WTC11 (cell line): Measurements from ENCODE around the gene NPW. TPM values are rescaled to one million over a fixed set of nuclear protein-coding genes. Genes with fewer than 3 reads are reported as not detected.

ENCODE experiments used
- ATAC-seq: fragments of 200-7000 bp; cut with Tn5 transposase; 2 replicates; pipeline ENCODE4 v1.10.0; 2021; ENCODE audit warnings: mild to moderate bottlenecking, moderate library complexity
- CTCF ChIA-PET: fragments of 300-600 bp; sonication (Branson Sonifier 250); formaldehyde crosslinking; loops from one replicate; lab custom pipeline; 2021; ENCODE audit warnings: antibody characterized with exemption; lab: Charles Lee
- POLR2A ChIA-PET: fragments of 350-600 bp; sonication (Branson Sonifier 250); formaldehyde crosslinking; loops from one replicate; lab custom pipeline; 2021; ENCODE audit warnings: antibody characterized with exemption; lab: Charles Lee
- DNase-seq: peaks from one replicate; pipeline ENCODE4 v3.0.0; 2021; ENCODE audit warnings: low spot score
- H3K27ac Mint-ChIP-seq: 2 replicates; pipeline ENCODE4 v1.8.0; 2021; ENCODE audit warnings: mixed read lengths
- H3K27me3 Mint-ChIP-seq: 2 replicates; pipeline ENCODE4 v1.8.0; 2021; ENCODE audit warnings: low read depth, mild to moderate bottlenecking, moderate library complexity, mixed read lengths
- H3K36me3 Mint-ChIP-seq: 2 replicates; pipeline ENCODE4 v1.8.0; 2021; ENCODE audit warnings: mixed read lengths
- H3K4me1 Mint-ChIP-seq: 2 replicates; pipeline ENCODE4 v1.8.0; 2022; ENCODE audit warnings: mixed read lengths
- H3K4me3 Mint-ChIP-seq: 2 replicates; pipeline ENCODE4 v1.8.0; 2021; ENCODE audit warnings: mild to moderate bottlenecking, moderate library complexity, mixed read lengths
- H3K9me3 Mint-ChIP-seq: 2 replicates; pipeline ENCODE4 v1.8.0; 2021; ENCODE audit warnings: mixed read lengths
- ATF1 ChIP-seq: sonication (generic); formaldehyde crosslinking; IDR thresholded peaks from 2 replicates; pipeline ENCODE4 v1.8.1; 2023; ENCODE audit warnings: mild to moderate bottlenecking, moderate library complexity, missing genetic modification reagents
- ETV6 ChIP-seq: sonication (generic); formaldehyde crosslinking; IDR thresholded peaks from 2 replicates; pipeline ENCODE4 v1.8.1; 2022; ENCODE audit warnings: mild to moderate bottlenecking, missing genetic modification reagents
- FOXJ3 ChIP-seq: sonication (generic); formaldehyde crosslinking; IDR thresholded peaks from 2 replicates; pipeline ENCODE4 v1.9.0; 2021; ENCODE audit warnings: missing genetic modification reagents, mild to moderate bottlenecking, borderline replicate concordance
- FOXK1 ChIP-seq: sonication (generic); formaldehyde crosslinking; IDR thresholded peaks from 2 replicates; pipeline ENCODE4 v1.8.0; 2022; ENCODE audit warnings: mild to moderate bottlenecking, moderate library complexity, missing genetic modification reagents
- FOXP1 ChIP-seq: sonication (generic); formaldehyde crosslinking; IDR thresholded peaks from 2 replicates; pipeline ENCODE4 v1.8.0; 2022; ENCODE audit warnings: missing genetic modification reagents, mild to moderate bottlenecking, moderate library complexity, borderline replicate concordance
- HMGA2 ChIP-seq: fragments of 250-450 bp; sonication (Bioruptor Pico); IDR thresholded peaks from 2 replicates; pipeline ENCODE4 v1.4.0; 2021; ENCODE audit warnings: mild to moderate bottlenecking, moderate library complexity
- JAZF1 ChIP-seq: fragments of 250-450 bp; sonication (Bioruptor Pico); IDR thresholded peaks from 2 replicates; pipeline ENCODE4 v1.9.0; 2021; ENCODE audit warnings: moderate library complexity, mild to moderate bottlenecking, inconsistent platforms
- JUN ChIP-seq: sonication (generic); formaldehyde crosslinking; IDR thresholded peaks from 2 replicates; pipeline ENCODE4 v1.8.0; 2023; ENCODE audit warnings: mild to moderate bottlenecking, missing genetic modification reagents
- MYBL2 ChIP-seq: sonication (generic); formaldehyde crosslinking; IDR thresholded peaks from 2 replicates; pipeline ENCODE4 v1.8.1; 2023; ENCODE audit warnings: mild to moderate bottlenecking, moderate library complexity, missing genetic modification reagents
- NFATC4 ChIP-seq: fragments of 250-450 bp; sonication (Bioruptor Pico); IDR thresholded peaks from 2 replicates; pipeline ENCODE4 v1.9.0; 2021; ENCODE audit warnings: mild to moderate bottlenecking
- SMAD3 ChIP-seq: sonication (generic); formaldehyde crosslinking; IDR thresholded peaks from 2 replicates; pipeline ENCODE4 v1.8.0; 2022; ENCODE audit warnings: missing genetic modification reagents, mild to moderate bottlenecking, borderline replicate concordance
- TEAD4 ChIP-seq: sonication (generic); formaldehyde crosslinking; IDR thresholded peaks from 2 replicates; pipeline ENCODE4 v1.8.0; 2022; ENCODE audit warnings: mild to moderate bottlenecking, missing genetic modification reagents
- ZNF232 ChIP-seq: sonication (generic); formaldehyde crosslinking; IDR thresholded peaks from 2 replicates; pipeline ENCODE4 v1.8.0; 2022; ENCODE audit warnings: mild to moderate bottlenecking, missing genetic modification reagents
- ZNF263 ChIP-seq: sonication (generic); formaldehyde crosslinking; IDR thresholded peaks from 2 replicates; pipeline ENCODE4 v1.8.1; 2022; ENCODE audit warnings: low read depth, mild to moderate bottlenecking, moderate library complexity, missing genetic modification reagents
- ZNF416 ChIP-seq: fragments of 250-450 bp; sonication (Bioruptor Pico); IDR thresholded peaks from 2 replicates; pipeline ENCODE4 v1.9.0; 2021; ENCODE audit warnings: mild to moderate bottlenecking, inconsistent platforms
- total RNA-seq: library from RNA; stranded (reverse); gene quantifications from 3 replicates; pipeline ENCODE4 v1.2.3, GENCODE V29; 2021
- TF ChIP-seq, protein P1 (sequence below): sonication (generic); formaldehyde crosslinking; IDR thresholded peaks from 2 replicates; pipeline ENCODE4 v1.8.0; 2023; ENCODE audit warnings: mild to moderate bottlenecking, missing genetic modification reagents
- TF ChIP-seq, protein P2 (sequence below): sonication (generic); formaldehyde crosslinking; IDR thresholded peaks from 2 replicates; pipeline ENCODE4 v1.8.0; 2022; ENCODE audit warnings: missing genetic modification reagents
- TF ChIP-seq, protein P3 (sequence below): sonication (generic); formaldehyde crosslinking; IDR thresholded peaks from 2 replicates; pipeline ENCODE4 v1.8.0; 2022; ENCODE audit warnings: mild to moderate bottlenecking, missing genetic modification reagents
- TF ChIP-seq, protein P4 (sequence below): sonication (generic); formaldehyde crosslinking; IDR thresholded peaks from 2 replicates; pipeline ENCODE4 v1.8.1; 2022; ENCODE audit warnings: missing genetic modification reagents, borderline replicate concordance
- TF ChIP-seq, protein P5 (sequence below): fragments of 250-450 bp; sonication (Bioruptor Pico); IDR thresholded peaks from 2 replicates; pipeline ENCODE4 v1.9.0; 2021; ENCODE audit warnings: mild to moderate bottlenecking
- TF ChIP-seq, protein P6 (sequence below): sonication (generic); formaldehyde crosslinking; IDR thresholded peaks from 2 replicates; pipeline ENCODE4 v1.8.1; 2023; ENCODE audit warnings: mild to moderate bottlenecking, missing genetic modification reagents
- TF ChIP-seq, protein P7 (sequence below): fragments of 250-450 bp; sonication (Bioruptor Pico); IDR thresholded peaks from 2 replicates; pipeline ENCODE4 v1.9.0; 2021; ENCODE audit warnings: mild to moderate bottlenecking, borderline replicate concordance

Gene NPW
- total RNA-seq, 1 experiment from 2014 or later: 15.2 TPM

DNA sequence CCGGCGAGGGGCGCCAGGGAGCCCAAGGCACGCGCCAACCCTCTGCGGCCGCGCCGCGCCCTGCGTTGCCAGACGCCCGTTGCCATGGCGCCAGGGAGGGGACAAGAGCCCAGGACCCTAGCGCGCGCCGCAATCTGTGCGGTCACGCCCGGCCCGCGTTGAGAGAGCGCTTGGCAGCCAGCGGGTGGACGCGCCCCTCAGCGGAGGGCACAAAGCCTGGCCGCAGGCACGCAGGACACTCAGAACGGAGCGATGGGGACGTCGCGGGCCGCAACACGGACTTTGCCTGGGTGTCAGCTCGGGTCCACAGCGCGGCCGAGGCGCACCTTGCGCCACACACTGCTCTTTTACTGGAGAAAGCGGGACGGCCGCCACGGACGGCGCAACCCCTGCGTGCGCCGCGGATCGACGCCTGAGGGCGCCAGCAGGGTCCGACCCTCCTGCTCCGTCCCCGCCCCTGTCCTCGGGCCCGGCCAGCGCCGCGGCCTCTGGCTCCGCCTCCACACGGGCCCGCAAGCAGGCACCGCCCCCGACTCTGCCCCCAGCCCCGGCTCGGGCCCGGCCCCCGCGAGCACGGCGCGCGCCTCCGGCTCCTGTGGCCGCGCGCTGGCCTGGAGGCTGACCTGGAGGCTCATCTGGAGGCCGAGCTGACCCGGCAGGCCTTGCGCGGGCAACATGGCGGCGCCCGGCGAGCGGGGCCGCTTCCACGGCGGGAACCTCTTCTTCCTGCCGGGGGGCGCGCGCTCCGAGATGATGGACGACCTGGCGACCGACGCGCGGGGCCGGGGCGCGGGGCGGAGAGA lies 35.8 kb upstream of the NPW start, which contains the start of gene GFER:
GFER (plus strand) TSS at position 650 of the 803 bp plus-strand sequence; CDS start at position 676, 26 bp downstream.
- H3K9me3 Mint-ChIP-seq: no peaks in the 10 kb centered on the region
- DNase-seq: peak; percentile 95
- ChIA-PET CTCF (interaction anchor here (0.5 to 1.8 kb wide), 7 partner anchors 9 to 201 kb away, joined by 3 to 11 read pairs (median 3); partner anchors contain the start of genes NUBP2 and SPSB3), POLR2A (interaction anchor here (0.5 to 1.3 kb wide), 2 partner anchors 172 to 175 kb away, joined by 3 to 4 read pairs; partner anchors contain the start of gene TRAF7)
- ATAC-seq: peak; percentile 78
- peaks cover 30% of the 10 kb centered on the region for H3K4me1 Mint-ChIP-seq
- H3K4me3 Mint-ChIP-seq: peak within 1 kb of the TSS; percentile 81
- peaks cover 42% of the 10 kb centered on the region for H3K27me3 Mint-ChIP-seq
- peak within 1 kb of the TSS; percentile 80 for H3K27ac Mint-ChIP-seq
- peaks cover 5% of the 10 kb centered on the region; the same call in 1 of the 2 replicates for H3K36me3 Mint-ChIP-seq
- TF ChIP-seq, protein P1, sequence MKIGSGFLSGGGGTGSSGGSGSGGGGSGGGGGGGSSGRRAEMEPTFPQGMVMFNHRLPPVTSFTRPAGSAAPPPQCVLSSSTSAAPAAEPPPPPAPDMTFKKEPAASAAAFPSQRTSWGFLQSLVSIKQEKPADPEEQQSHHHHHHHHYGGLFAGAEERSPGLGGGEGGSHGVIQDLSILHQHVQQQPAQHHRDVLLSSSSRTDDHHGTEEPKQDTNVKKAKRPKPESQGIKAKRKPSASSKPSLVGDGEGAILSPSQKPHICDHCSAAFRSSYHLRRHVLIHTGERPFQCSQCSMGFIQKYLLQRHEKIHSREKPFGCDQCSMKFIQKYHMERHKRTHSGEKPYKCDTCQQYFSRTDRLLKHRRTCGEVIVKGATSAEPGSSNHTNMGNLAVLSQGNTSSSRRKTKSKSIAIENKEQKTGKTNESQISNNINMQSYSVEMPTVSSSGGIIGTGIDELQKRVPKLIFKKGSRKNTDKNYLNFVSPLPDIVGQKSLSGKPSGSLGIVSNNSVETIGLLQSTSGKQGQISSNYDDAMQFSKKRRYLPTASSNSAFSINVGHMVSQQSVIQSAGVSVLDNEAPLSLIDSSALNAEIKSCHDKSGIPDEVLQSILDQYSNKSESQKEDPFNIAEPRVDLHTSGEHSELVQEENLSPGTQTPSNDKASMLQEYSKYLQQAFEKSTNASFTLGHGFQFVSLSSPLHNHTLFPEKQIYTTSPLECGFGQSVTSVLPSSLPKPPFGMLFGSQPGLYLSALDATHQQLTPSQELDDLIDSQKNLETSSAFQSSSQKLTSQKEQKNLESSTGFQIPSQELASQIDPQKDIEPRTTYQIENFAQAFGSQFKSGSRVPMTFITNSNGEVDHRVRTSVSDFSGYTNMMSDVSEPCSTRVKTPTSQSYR (CRISPR knock-in tag): no peak
- TF ChIP-seq ATF1 (CRISPR knock-in tag): no peak
- TF ChIP-seq SMAD3 (CRISPR knock-in tag): no peak
- TF ChIP-seq, protein P2, sequence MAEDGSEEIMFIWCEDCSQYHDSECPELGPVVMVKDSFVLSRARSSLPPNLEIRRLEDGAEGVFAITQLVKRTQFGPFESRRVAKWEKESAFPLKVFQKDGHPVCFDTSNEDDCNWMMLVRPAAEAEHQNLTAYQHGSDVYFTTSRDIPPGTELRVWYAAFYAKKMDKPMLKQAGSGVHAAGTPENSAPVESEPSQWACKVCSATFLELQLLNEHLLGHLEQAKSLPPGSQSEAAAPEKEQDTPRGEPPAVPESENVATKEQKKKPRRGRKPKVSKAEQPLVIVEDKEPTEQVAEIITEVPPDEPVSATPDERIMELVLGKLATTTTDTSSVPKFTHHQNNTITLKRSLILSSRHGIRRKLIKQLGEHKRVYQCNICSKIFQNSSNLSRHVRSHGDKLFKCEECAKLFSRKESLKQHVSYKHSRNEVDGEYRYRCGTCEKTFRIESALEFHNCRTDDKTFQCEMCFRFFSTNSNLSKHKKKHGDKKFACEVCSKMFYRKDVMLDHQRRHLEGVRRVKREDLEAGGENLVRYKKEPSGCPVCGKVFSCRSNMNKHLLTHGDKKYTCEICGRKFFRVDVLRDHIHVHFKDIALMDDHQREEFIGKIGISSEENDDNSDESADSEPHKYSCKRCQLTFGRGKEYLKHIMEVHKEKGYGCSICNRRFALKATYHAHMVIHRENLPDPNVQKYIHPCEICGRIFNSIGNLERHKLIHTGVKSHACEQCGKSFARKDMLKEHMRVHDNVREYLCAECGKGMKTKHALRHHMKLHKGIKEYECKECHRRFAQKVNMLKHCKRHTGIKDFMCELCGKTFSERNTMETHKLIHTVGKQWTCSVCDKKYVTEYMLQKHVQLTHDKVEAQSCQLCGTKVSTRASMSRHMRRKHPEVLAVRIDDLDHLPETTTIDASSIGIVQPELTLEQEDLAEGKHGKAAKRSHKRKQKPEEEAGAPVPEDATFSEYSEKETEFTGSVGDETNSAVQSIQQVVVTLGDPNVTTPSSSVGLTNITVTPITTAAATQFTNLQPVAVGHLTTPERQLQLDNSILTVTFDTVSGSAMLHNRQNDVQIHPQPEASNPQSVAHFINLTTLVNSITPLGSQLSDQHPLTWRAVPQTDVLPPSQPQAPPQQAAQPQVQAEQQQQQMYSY: no peak
- TF ChIP-seq, protein P3, sequence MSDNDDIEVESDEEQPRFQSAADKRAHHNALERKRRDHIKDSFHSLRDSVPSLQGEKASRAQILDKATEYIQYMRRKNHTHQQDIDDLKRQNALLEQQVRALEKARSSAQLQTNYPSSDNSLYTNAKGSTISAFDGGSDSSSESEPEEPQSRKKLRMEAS: peak; percentile 83
- TF ChIP-seq, protein P4, sequence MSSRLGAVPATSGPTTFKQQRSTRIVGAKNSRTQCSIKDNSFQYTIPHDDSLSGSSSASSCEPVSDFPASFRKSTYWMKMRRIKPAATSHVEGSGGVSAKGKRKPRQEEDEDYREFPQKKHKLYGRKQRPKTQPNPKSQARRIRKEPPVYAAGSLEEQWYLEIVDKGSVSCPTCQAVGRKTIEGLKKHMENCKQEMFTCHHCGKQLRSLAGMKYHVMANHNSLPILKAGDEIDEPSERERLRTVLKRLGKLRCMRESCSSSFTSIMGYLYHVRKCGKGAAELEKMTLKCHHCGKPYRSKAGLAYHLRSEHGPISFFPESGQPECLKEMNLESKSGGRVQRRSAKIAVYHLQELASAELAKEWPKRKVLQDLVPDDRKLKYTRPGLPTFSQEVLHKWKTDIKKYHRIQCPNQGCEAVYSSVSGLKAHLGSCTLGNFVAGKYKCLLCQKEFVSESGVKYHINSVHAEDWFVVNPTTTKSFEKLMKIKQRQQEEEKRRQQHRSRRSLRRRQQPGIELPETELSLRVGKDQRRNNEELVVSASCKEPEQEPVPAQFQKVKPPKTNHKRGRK (CRISPR knock-in tag): no peak
- TF ChIP-seq, protein P5, sequence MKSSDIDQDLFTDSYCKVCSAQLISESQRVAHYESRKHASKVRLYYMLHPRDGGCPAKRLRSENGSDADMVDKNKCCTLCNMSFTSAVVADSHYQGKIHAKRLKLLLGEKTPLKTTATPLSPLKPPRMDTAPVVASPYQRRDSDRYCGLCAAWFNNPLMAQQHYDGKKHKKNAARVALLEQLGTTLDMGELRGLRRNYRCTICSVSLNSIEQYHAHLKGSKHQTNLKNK (CRISPR knock-in tag): no peak
- peak; percentile 86 for TF ChIP-seq MYBL2 (CRISPR knock-in tag)
- peak; percentile 82 for TF ChIP-seq FOXK1 (CRISPR knock-in tag)
- TF ChIP-seq FOXJ3: no peak
- peak; percentile 88 for TF ChIP-seq ZNF232
- TF ChIP-seq, protein P6, sequence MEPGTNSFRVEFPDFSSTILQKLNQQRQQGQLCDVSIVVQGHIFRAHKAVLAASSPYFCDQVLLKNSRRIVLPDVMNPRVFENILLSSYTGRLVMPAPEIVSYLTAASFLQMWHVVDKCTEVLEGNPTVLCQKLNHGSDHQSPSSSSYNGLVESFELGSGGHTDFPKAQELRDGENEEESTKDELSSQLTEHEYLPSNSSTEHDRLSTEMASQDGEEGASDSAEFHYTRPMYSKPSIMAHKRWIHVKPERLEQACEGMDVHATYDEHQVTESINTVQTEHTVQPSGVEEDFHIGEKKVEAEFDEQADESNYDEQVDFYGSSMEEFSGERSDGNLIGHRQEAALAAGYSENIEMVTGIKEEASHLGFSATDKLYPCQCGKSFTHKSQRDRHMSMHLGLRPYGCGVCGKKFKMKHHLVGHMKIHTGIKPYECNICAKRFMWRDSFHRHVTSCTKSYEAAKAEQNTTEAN (CRISPR knock-in tag): peak; percentile 70
- 0 out of 2 replicates have a peak, but pooled peaks have one; percentile 20 for TF ChIP-seq ETV6 (CRISPR knock-in tag)
- TF ChIP-seq TEAD4 (CRISPR knock-in tag): no peak
- no peak for TF ChIP-seq JAZF1 (CRISPR knock-in tag)
- TF ChIP-seq, protein P7, sequence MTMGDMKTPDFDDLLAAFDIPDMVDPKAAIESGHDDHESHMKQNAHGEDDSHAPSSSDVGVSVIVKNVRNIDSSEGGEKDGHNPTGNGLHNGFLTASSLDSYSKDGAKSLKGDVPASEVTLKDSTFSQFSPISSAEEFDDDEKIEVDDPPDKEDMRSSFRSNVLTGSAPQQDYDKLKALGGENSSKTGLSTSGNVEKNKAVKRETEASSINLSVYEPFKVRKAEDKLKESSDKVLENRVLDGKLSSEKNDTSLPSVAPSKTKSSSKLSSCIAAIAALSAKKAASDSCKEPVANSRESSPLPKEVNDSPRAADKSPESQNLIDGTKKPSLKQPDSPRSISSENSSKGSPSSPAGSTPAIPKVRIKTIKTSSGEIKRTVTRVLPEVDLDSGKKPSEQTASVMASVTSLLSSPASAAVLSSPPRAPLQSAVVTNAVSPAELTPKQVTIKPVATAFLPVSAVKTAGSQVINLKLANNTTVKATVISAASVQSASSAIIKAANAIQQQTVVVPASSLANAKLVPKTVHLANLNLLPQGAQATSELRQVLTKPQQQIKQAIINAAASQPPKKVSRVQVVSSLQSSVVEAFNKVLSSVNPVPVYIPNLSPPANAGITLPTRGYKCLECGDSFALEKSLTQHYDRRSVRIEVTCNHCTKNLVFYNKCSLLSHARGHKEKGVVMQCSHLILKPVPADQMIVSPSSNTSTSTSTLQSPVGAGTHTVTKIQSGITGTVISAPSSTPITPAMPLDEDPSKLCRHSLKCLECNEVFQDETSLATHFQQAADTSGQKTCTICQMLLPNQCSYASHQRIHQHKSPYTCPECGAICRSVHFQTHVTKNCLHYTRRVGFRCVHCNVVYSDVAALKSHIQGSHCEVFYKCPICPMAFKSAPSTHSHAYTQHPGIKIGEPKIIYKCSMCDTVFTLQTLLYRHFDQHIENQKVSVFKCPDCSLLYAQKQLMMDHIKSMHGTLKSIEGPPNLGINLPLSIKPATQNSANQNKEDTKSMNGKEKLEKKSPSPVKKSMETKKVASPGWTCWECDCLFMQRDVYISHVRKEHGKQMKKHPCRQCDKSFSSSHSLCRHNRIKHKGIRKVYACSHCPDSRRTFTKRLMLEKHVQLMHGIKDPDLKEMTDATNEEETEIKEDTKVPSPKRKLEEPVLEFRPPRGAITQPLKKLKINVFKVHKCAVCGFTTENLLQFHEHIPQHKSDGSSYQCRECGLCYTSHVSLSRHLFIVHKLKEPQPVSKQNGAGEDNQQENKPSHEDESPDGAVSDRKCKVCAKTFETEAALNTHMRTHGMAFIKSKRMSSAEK (CRISPR knock-in tag): 0 out of 2 replicates have a peak, but pooled peaks have one; percentile 62
- TF ChIP-seq FOXP1: peak; percentile 69
- peak; percentile 60; the same call in 1 of the 2 replicates for TF ChIP-seq NFATC4 (CRISPR knock-in tag)
- TF ChIP-seq JUN (CRISPR knock-in tag): peak; percentile 71; the same call in 1 of the 2 replicates
- peak; percentile 52; the same call in 1 of the 2 replicates for TF ChIP-seq ZNF416 (CRISPR knock-in tag)
- no peak for TF ChIP-seq HMGA2
- no peak for TF ChIP-seq ZNF263 (CRISPR knock-in tag)
